Ascending aorta (tissue), 2 donors: ENCODE results near the gene ROR1. TPM values are rescaled to one million over a fixed set of nuclear protein-coding genes. Genes with fewer than 3 reads are reported as not detected.

Experiments used
- DNase-seq, 2 donors: peaks; one replicate each; pipeline ENCODE4 v3.0.0-alpha.2; 2019; ENCODE audit warnings: low spot score in 2 of 2
- H3K27ac ChIP-seq, 2 donors: fragments of 200-600 bp; sonication (generic); one replicate each; pipeline ENCODE4 v1.5.1; 2016 to 2017; ENCODE audit warnings: mild to moderate bottlenecking in 1 of 2
- H3K27me3 ChIP-seq: fragments of 200-600 bp; sonication (generic); one replicate; pipeline ENCODE4 v1.5.1; 2017
- H3K36me3 ChIP-seq, 2 donors: fragments of 200-600 bp; sonication (generic); one replicate each; pipeline ENCODE4 v1.5.1; 2016
- H3K4me1 ChIP-seq, 2 donors: fragments of 200-600 bp; sonication (generic); one replicate each; pipeline ENCODE4 v1.5.1; 2016 to 2017; ENCODE audit warnings: mild to moderate bottlenecking in 1 of 2
- H3K4me3 ChIP-seq, 2 donors: fragments of 200-600 bp; sonication (generic); one replicate each; pipeline ENCODE4 v1.5.1; 2016 to 2017; ENCODE audit warnings: mild to moderate bottlenecking in 1 of 2
- H3K9me3 ChIP-seq, 2 donors: fragments of 200-600 bp; sonication (generic); one replicate each; pipeline ENCODE4 v1.5.1; 2016
- CTCF ChIP-seq, 3 experiments: fragments of 200-600 bp in 2 of 3; fragments of 450-650 bp in 1 of 3; sonication (generic) in 2 of 3; IDR thresholded peaks; one replicate each; pipeline ENCODE4 v1.5.1; 2016 to 2019; ENCODE audit warnings: antibody characterized with exemption in 3 of 3, mild to moderate bottlenecking in 1 of 3, moderate library complexity in 1 of 3
- intact Hi-C: fragments of 100-400 bp; cut with DNase I; formaldehyde crosslinking; loops from one replicate; pipeline ENCODE4 v1.15.1; 2023
- total RNA-seq: library from RNA; depleted of rRNA; stranded (reverse); fragments of >200 nt; gene quantifications from one replicate; pipeline ENCODE4 v1.1.0, GENCODE V29; 2016

ROR1 gene
- total RNA-seq, 1 donor from 2014 or later: 115 TPM

GRCh38 chr1:64006276-64007051, 232.6 kb downstream of the ROR1 start:
- no peaks in the 10 kb centered on the region for H3K36me3 ChIP-seq
- H3K27ac ChIP-seq: peak overlapping the region; percentile 74 to 83
- intact Hi-C loops: no loop called here

GRCh38 chr1:64010316-64010715, 236.5 kb downstream of the ROR1 start:
- Histone ChIP-seq H3K27me3 (no peaks in the 10 kb centered on the region), H3K27ac (no peak overlapping the region), H3K4me3 (no peak overlapping the region), H3K9me3 (no peaks in the 10 kb centered on the region), H3K36me3 (peaks cover 0 to 4% of the 10 kb centered on the region in 2 donors), H3K4me1 (peaks cover 4 to 14% of the 10 kb centered on the region in 2 donors)
- no peak for TF ChIP-seq CTCF (IDR thresholded peaks at IDR 0.05)
- intact Hi-C loops: no loop called here
- no peak for DNase-seq

More at GRCh38 chr1:64006276-64007051, 232.6 kb downstream of the ROR1 start:
- Histone ChIP-seq H3K9me3 (no peaks in the 10 kb centered on the region), H3K4me1 (peaks cover 4 to 19% of the 10 kb centered on the region in 2 donors), H3K4me3 (no peak overlapping the region), H3K27me3 (no peaks in the 10 kb centered on the region)
- no peak for TF ChIP-seq CTCF (IDR thresholded peaks at IDR 0.05)
- peak in 1 of 2 donors; percentile 73 for DNase-seq

GRCh38 chr1:64013395-64013794, 239.6 kb downstream of the ROR1 start:
- Histone ChIP-seq H3K9me3 (no peaks in the 10 kb centered on the region), H3K4me3 (no peak overlapping the region), H3K4me1 (no peaks in the 10 kb centered on the region), H3K27ac (no peak overlapping the region), H3K36me3 (peaks cover 0 to 4% of the 10 kb centered on the region in 2 donors), H3K27me3 (no peaks in the 10 kb centered on the region)
- intact Hi-C loops: no loop called here
- no peak for TF ChIP-seq CTCF (IDR thresholded peaks at IDR 0.05)
- DNase-seq: no peak

DNA sequence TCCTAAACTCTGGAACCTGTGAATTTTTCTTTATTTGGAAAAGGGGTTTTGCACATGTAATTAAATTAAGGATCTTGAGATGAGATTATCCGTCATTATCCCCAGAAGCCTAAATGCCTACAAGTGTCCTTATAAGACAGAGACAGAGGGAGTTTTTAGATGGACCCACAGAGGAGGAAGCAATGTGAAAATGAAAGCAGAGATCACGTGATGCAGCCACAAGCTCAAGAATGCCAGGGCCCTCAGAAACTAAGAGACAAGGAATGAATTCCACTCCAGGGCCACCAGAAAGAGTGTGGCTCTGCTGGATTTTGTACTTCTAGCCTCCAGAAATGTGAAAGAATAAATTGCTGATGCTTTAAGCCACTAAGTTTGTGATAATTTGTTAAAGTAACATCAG, 246.0 kb downstream of the ROR1 start:
- DNase-seq: peak in 1 of 2 donors; percentile 72
- no peak for TF ChIP-seq CTCF (IDR thresholded peaks at IDR 0.05)
- peak overlapping the region; percentile 53 to 63 for H3K27ac ChIP-seq
- no peaks in the 10 kb centered on the region for H3K27me3 ChIP-seq
- no peaks in the 10 kb centered on the region for H3K9me3 ChIP-seq
- H3K36me3 ChIP-seq: peaks cover 0 to 4% of the 10 kb centered on the region in 2 donors
- peak overlapping the region in 1 of 2 donors; percentile 44 for H3K4me3 ChIP-seq
- peaks cover 0 to 7% of the 10 kb centered on the region in 2 donors for H3K4me1 ChIP-seq
- intact Hi-C loops: no loop called here

- no peak overlapping the region for H3K4me3 ChIP-seq
- no peaks in the 10 kb centered on the region for H3K27me3 ChIP-seq
- H3K27ac ChIP-seq: peak overlapping the region; percentile 53 to 63
- DNase-seq: no peak
- H3K36me3 ChIP-seq: no peaks in the 10 kb centered on the region
- intact Hi-C loops: no loop called here
- H3K4me1 ChIP-seq: peaks cover 0 to 7% of the 10 kb centered on the region in 2 donors
- TF ChIP-seq CTCF (IDR thresholded peaks at IDR 0.05): no peak
- H3K9me3 ChIP-seq: no peaks in the 10 kb centered on the region
Observed at GRCh38 chr1:64021066-64021465, 247.2 kb downstream of the ROR1 start.
